GM19193 (cell line): Measurements from ENCODE around the gene FKRP.

ENCODE experiments used
- POLR2A ChIP-seq: IDR thresholded peaks from 4 replicates; pipeline ENCODE4 v1.6.1; 2011; ENCODE audit not compliant: insufficient read depth, insufficient read length; ENCODE audit errors: extremely low read depth

The FKRP gene

GRCh38 chr19:46782355-46783019 lies 36.6 kb downstream of the FKRP start:
- TF ChIP-seq POLR2A: no peak

GRCh38 chr19:46783670-46784069 lies 37.8 kb downstream of the FKRP start:
- no peak for TF ChIP-seq POLR2A

GRCh38 chr19:46784262-46785053 lies 38.6 kb downstream of the FKRP start:
- peak; percentile 52 for TF ChIP-seq POLR2A

GRCh38 chr19:46785054-46785979 lies 39.5 kb downstream of the FKRP start:
- TF ChIP-seq POLR2A: no peak

GRCh38 chr19:46785980-46786235 lies 40.1 kb downstream of the FKRP start:
- no peak for TF ChIP-seq POLR2A

- TF ChIP-seq POLR2A: peak; percentile 55
Measured at GRCh38 chr19:46786236-46787039, 40.6 kb downstream of the FKRP start.

GRCh38 chr19:46787040-46787330 lies 41.1 kb downstream of the FKRP start:
- no peak for TF ChIP-seq POLR2A

- no peak for TF ChIP-seq POLR2A
Measured at GRCh38 chr19:46787331-46788261, 41.7 kb downstream of the FKRP start.

GRCh38 chr19:46788262-46788967 lies 42.6 kb downstream of the FKRP start, which contains the start of gene SLC1A5:
Gene SLC1A5, minus strand, starts transcription at chr19:46788594. Its CDS starts 629 bp downstream, at chr19:46787965.
- TF ChIP-seq POLR2A: peak; percentile 100

- no peak for TF ChIP-seq POLR2A
Measured at GRCh38 chr19:46788968-46789338, 43.1 kb downstream of the FKRP start.

GRCh38 chr19:46789371-46789770 lies 43.5 kb downstream of the FKRP start:
- TF ChIP-seq POLR2A: no peak

- TF ChIP-seq POLR2A: no peak
Measured at GRCh38 chr19:46791944-46792343, 46.1 kb downstream of the FKRP start.

GRCh38 chr19:46797881-46798280 lies 52.0 kb downstream of the FKRP start:
- TF ChIP-seq POLR2A: no peak

- TF ChIP-seq POLR2A: no peak
Measured at GRCh38 chr19:46798713-46799112, 52.9 kb downstream of the FKRP start.

- no peak for TF ChIP-seq POLR2A
Measured at GRCh38 chr19:46802152-46802551, 56.3 kb downstream of the FKRP start.
